ENCODE data around the gene NFRKB.
"Not testable (repeated sequence)": the region's sequence is repeated elsewhere in the genome, so short reads cannot be mapped to it uniquely, and the experiment has no call there.

NFRKB gene

DNA sequence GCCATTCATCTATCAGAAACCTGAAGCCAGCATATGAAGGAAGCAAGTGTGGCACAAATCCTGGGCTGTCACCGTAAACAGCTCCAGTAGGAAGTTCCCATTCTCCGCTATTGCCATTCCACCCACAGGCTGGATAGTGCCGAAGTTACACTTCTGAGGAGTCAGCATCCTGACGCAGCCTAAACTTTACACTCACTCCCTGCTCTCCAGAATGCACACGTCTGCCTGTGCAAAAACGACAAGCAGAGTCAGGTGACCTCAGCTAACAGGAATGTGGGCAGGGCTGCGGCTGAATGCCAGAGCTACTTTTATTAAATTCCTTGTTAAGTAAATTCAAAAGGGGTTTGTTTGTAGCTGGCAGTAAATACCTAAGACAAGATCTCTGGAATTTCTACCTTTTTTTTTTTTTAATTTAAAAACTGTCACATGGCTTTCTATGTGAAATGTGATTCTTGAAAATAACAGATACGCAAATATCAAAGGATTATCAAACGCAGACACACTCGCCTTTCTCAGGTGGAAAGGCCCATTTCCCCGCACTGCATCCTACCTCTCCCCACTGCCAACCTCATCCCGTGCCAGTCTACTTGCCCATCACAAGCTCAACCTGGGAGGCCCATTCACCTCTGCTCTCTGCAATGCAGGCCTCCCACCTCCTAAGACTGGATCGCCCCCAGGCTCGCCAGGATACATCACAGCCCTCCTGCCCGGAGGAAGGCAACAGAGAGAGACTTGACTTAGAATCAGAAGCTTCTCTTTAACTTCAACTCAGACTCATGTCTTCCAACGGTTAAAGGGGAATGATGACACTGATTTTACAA lies 33.5 kb downstream of the NFRKB start:
- Histone ChIP-seq H3K27ac (ENCODE audit: low read depth, low read length) (peak overlapping the region; percentile 59; the same call in 1 of the 2 replicates), H3K4me3 (ENCODE audit: low read depth, low read length) (no peak overlapping the region), H3K9ac (ENCODE audit: low read length) (peak overlapping the region; percentile 61), H3K4me1 (ENCODE audit: control insufficient read depth, insufficient read depth, low read length) (peaks cover 11% of the 10 kb centered on the region), H3K9me3 (ENCODE audit: control insufficient read depth, insufficient read depth, low read depth, low read length) (no peaks in the 10 kb centered on the region), H3K27me3 (ENCODE audit: control insufficient read depth, insufficient read depth, low read length) (no peaks in the 10 kb centered on the region), H3K36me3 (ENCODE audit: control insufficient read depth, insufficient read depth, low read length) (peaks cover 66% of the 10 kb centered on the region)

DNA sequence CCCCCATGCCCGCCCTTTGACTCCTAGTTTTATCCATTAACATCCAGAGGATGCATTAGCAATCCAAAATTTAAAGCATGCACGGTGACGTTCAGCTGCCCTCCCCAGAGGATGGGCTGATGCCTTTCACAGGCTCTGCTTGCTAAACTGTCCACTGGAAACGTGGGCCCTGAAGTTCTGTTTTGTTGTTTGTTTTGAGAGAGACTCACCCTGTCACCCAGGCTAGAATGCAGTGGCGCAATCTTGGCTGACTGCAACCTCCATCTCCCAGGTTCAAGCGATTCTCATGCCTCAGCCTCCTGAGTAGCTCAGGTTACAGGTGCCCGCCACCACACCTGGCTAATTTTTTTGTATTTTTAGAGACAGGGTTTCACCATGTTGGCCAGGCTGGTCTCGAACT lies 39.3 kb downstream of the NFRKB start:
- peaks cover 15% of the 10 kb centered on the region for H3K36me3 ChIP-seq (ENCODE audit: control insufficient read depth, insufficient read depth, low read length)
- H3K4me3 ChIP-seq (ENCODE audit: low read depth, low read length): no peak overlapping the region
- no peaks in the 10 kb centered on the region for H3K9me3 ChIP-seq (ENCODE audit: control insufficient read depth, insufficient read depth, low read depth, low read length)
- H3K27ac ChIP-seq (ENCODE audit: low read depth, low read length): no peak overlapping the region
- no peak overlapping the region for H3K9ac ChIP-seq (ENCODE audit: low read length)
- H3K27me3 ChIP-seq (ENCODE audit: control insufficient read depth, insufficient read depth, low read length): no peaks in the 10 kb centered on the region
- H3K4me1 ChIP-seq (ENCODE audit: control insufficient read depth, insufficient read depth, low read length): no peaks in the 10 kb centered on the region

- no peak overlapping the region for H3K27ac ChIP-seq (ENCODE audit: low read depth, low read length)
- no peaks in the 10 kb centered on the region for H3K4me1 ChIP-seq (ENCODE audit: control insufficient read depth, insufficient read depth, low read length)
- H3K4me3 ChIP-seq (ENCODE audit: low read depth, low read length): no peak overlapping the region
- H3K9me3 ChIP-seq (ENCODE audit: control insufficient read depth, insufficient read depth, low read depth, low read length): no peaks in the 10 kb centered on the region
- no peak overlapping the region for H3K9ac ChIP-seq (ENCODE audit: low read length)
- peaks cover 9% of the 10 kb centered on the region; the same call in 1 of the 2 replicates for H3K36me3 ChIP-seq (ENCODE audit: control insufficient read depth, insufficient read depth, low read length)
- no peaks in the 10 kb centered on the region for H3K27me3 ChIP-seq (ENCODE audit: control insufficient read depth, insufficient read depth, low read length)
Measured at GRCh38 chr11:129855086-129855485, 40.3 kb downstream of the NFRKB start.

- Histone ChIP-seq H3K27me3 (ENCODE audit: control insufficient read depth, insufficient read depth, low read length) (no peaks in the 10 kb centered on the region), H3K27ac (ENCODE audit: low read depth, low read length) (no peak overlapping the region), H3K4me1 (ENCODE audit: control insufficient read depth, insufficient read depth, low read length) (no peaks in the 10 kb centered on the region), H3K4me3 (ENCODE audit: low read depth, low read length) (no peak overlapping the region), H3K9me3 (ENCODE audit: control insufficient read depth, insufficient read depth, low read depth, low read length) (no peaks in the 10 kb centered on the region), H3K9ac (ENCODE audit: low read length) (no peak overlapping the region), H3K36me3 (ENCODE audit: control insufficient read depth, insufficient read depth, low read length) (0 out of 2 replicates have a peak, but pooled peaks cover 4% of the 10 kb centered on the region)
Measured at GRCh38 chr11:129854232-129854805, 41.1 kb downstream of the NFRKB start.

DNA sequence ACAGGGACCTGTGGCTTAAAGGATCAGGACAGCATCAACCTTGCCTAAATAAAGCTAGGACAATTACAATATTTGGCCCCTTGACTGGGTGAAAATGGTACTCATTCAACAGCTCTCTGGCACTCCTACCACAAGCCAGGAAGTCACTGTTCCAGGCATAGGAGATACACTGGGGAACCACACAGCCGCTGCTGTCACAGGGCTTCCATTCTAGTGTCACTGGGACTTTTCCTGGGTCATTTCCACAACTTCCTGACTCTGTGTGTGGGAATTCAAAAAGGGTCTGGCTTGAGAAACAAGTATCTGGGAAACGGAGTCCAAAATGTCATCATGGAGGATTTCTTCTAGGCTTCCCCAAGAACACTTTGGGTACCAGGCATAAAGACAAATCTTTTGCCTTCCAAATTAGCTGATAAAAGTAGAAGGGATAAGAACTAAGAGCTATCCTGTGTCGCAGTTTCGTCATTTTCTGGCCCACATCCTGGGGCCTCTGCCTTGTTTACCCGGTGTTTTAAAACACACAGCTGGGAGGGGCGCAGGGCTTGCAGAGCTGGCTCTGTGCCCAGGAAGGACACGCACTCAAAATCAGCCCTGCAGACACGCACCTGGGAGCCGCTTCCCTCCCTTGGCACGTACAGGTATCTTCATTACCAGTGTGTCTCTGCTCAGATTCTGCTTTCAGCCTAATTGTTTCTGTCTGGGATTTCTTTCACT lies 41.7 kb downstream of the NFRKB start:
- Histone ChIP-seq H3K27me3 (ENCODE audit: control insufficient read depth, insufficient read depth, low read length) (no peaks in the 10 kb centered on the region), H3K9ac (ENCODE audit: low read length) (no peak overlapping the region), H3K36me3 (ENCODE audit: control insufficient read depth, insufficient read depth, low read length) (0 out of 2 replicates have a peak, but pooled peaks cover 2% of the 10 kb centered on the region), H3K27ac (ENCODE audit: low read depth, low read length) (no peak overlapping the region), H3K9me3 (ENCODE audit: control insufficient read depth, insufficient read depth, low read depth, low read length) (no peaks in the 10 kb centered on the region), H3K4me1 (ENCODE audit: control insufficient read depth, insufficient read depth, low read length) (no peaks in the 10 kb centered on the region), H3K4me3 (ENCODE audit: low read depth, low read length) (no peak overlapping the region)

DNA sequence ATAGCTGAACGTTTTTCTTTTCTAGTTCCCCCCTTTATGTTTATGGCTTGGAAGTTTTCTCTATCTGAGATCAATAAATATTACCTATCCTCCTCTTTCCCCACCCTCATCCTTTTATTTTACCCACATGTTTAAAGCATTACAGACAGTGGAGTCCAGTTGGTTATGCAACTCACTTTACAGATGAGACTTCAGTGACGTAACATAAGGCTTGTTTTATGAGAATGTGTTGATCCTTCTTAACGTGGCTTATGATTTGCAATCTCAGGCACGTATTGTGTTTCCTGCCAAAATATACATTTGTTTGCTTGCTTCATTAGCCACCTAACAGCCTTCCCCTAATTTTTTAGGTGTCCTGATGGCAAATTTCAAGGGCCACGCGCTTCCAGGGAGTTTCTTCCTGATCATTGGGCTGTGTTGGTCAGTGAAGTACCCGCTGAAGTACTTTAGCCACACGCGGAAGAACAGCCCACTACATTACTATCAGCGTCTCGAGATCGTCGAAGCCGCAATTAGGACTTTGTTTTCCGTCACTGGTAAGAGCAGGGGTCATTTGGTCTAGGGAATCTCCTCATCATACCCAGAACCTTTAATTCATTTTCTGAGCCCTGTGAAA lies 43.1 kb downstream of the NFRKB start:
- H3K4me1 ChIP-seq (ENCODE audit: control insufficient read depth, insufficient read depth, low read length): no peaks in the 10 kb centered on the region
- no peaks in the 10 kb centered on the region; the same call in 1 of the 2 replicates for H3K9me3 ChIP-seq (ENCODE audit: control insufficient read depth, insufficient read depth, low read depth, low read length)
- no peaks in the 10 kb centered on the region for H3K36me3 ChIP-seq (ENCODE audit: control insufficient read depth, insufficient read depth, low read length)
- H3K9ac ChIP-seq (ENCODE audit: low read length): no peak overlapping the region
- no peaks in the 10 kb centered on the region for H3K27me3 ChIP-seq (ENCODE audit: control insufficient read depth, insufficient read depth, low read length)
- no peak overlapping the region for H3K4me3 ChIP-seq (ENCODE audit: low read depth, low read length)
- no peak overlapping the region for H3K27ac ChIP-seq (ENCODE audit: low read depth, low read length)

DNA sequence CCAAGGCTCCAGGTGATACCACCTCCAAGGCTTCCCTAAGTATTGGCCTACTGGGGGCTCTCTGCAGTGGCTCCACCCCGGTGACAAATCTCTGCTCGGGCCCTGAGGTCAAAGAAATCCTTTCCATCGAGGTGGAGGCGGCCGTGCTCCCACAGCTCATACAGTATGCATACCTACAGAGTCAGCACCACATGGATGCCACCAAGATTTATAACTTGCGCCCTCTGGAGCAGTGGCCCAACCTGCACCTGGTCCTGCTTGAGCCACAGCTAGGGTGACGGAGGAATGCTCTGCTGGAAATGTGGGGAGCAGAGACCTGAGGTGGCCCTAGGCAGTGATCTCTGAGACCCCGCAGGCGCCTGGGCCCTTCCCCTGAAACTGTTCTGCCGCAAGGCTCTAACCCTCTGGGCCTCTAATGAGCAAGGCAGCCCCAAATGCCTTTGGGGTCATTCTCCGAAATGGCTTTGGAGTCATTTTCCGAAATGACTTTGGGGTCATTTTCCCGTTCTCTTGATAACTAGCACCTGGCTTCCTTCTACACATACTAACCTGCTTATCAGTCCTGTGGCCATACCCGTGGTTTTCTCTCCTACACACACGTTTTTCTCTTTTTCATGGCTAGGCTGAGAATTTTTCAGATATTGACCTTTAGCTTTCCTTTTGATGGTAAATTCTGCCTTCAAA lies 45.8 kb downstream of the NFRKB start:
- H3K9me3 ChIP-seq (ENCODE audit: control insufficient read depth, insufficient read depth, low read depth, low read length): no peaks in the 10 kb centered on the region; the same call in 1 of the 2 replicates
- no peak overlapping the region for H3K27ac ChIP-seq (ENCODE audit: low read depth, low read length)
- no peaks in the 10 kb centered on the region for H3K36me3 ChIP-seq (ENCODE audit: control insufficient read depth, insufficient read depth, low read length)
- no peak overlapping the region for H3K9ac ChIP-seq (ENCODE audit: low read length)
- peaks cover 4% of the 10 kb centered on the region; the same call in 1 of the 2 replicates for H3K4me1 ChIP-seq (ENCODE audit: control insufficient read depth, insufficient read depth, low read length)
- no peaks in the 10 kb centered on the region for H3K27me3 ChIP-seq (ENCODE audit: control insufficient read depth, insufficient read depth, low read length)
- no peak overlapping the region for H3K4me3 ChIP-seq (ENCODE audit: low read depth, low read length)

DNA sequence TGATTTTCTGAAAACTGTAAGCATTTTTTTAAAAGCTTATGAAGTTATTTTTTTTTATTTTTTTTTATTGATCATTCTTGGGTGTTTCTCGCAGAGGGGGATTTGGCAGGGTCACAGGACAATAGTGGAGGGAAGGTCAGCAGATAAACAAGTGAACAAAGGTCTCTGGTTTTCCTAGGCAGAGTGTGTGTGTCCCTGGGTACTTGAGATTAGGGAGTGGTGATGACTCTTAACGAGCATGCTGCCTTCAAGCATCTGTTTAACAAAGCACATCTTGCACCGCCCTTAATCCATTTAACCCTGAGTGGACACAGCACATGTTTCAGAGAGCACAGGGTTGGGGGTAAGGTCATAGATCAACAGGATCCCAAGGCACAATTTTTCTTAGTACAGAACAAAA lies 48.0 kb downstream of the NFRKB start:
- not testable (repeated sequence) for H3K9ac ChIP-seq (ENCODE audit: low read length); H3K27ac ChIP-seq (ENCODE audit: low read depth, low read length); H3K4me3 ChIP-seq (ENCODE audit: low read depth, low read length); H3K4me1 ChIP-seq (ENCODE audit: control insufficient read depth, insufficient read depth, low read length); H3K9me3 ChIP-seq (ENCODE audit: control insufficient read depth, insufficient read depth, low read depth, low read length); H3K27me3 ChIP-seq (ENCODE audit: control insufficient read depth, insufficient read depth, low read length); H3K36me3 ChIP-seq (ENCODE audit: control insufficient read depth, insufficient read depth, low read length)

GRCh38 chr11:129846508-129847335 lies 48.7 kb downstream of the NFRKB start:
- Histone ChIP-seq H3K4me1 (ENCODE audit: control insufficient read depth, insufficient read depth, low read length) (peaks cover 4% of the 10 kb centered on the region; the same call in 1 of the 2 replicates), H3K9ac (ENCODE audit: low read length) (peak overlapping the region; percentile 15), H3K9me3 (ENCODE audit: control insufficient read depth, insufficient read depth, low read depth, low read length) (no peaks in the 10 kb centered on the region; the same call in 1 of the 2 replicates), H3K27ac (ENCODE audit: low read depth, low read length) (no peak overlapping the region), H3K36me3 (ENCODE audit: control insufficient read depth, insufficient read depth, low read length) (no peaks in the 10 kb centered on the region), H3K4me3 (ENCODE audit: low read depth, low read length) (no peak overlapping the region), H3K27me3 (ENCODE audit: control insufficient read depth, insufficient read depth, low read length) (no peaks in the 10 kb centered on the region)

Measured in HUES6 (cell line).